ENCODE data around the gene S100A3.

S100A3 gene

GRCh38 chr1:153507926-153508583 lies 41.0 kb downstream of the S100A3 start:
- no peak for DNase-seq

- no peak for DNase-seq
These were observed 42.1 kb downstream of the S100A3 start for GRCh38 chr1:153506831-153507413.

- no peak for DNase-seq
These were observed 42.7 kb downstream of the S100A3 start for GRCh38 chr1:153506386-153506785.

DNA sequence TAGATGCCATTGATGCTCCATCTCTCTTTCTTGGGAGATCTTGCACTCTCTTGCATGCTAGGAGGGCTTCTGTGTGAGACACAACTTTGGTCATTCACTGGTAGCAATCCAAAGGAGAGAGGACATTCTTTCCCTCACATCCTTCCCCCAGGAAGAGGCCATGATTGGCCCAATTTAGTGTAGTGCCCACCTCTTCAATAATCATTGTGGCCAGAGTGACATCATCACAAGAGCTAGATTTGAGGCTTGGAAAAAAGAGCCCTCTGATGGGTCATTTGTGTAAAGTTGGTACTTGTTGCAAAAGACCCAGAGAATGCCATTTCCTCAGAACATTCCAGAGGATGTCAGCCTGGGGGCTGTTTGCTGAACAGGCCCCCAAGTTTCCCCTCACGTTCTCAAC lies 43.5 kb downstream of the S100A3 start:
- no peak for DNase-seq

GRCh38 chr1:153503766-153504165 lies 45.3 kb downstream of the S100A3 start:
- no peak for DNase-seq

DNA sequence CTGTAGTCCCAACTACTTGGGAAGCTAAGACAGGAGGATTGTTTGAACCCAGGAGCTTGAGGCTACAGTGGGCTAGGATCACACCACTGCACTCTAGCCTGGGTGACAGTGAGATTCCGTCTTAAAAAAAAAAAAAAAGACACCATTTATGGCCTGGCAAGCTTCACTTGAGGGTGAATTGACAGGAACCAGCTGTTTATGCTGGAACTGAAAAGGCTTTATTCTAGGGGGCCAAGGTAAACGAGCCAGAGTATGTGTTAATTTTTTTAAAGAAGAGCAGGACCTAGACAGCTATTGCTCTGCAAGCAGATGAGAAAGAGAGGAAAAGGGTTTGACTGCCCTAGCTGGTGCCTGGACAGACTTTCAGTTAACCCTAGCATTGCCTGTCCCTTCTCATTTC lies 50.3 kb downstream of the S100A3 start:
- no peak for DNase-seq
